K562 (cell line): ENCODE results near the gene RTN4. TPM values are rescaled to one million over a fixed set of nuclear protein-coding genes. Genes with fewer than 3 reads are reported as not detected.

ENCODE experiments used
- FOSL1 ChIP-seq: fragments of 200-800 bp; sonication (Bioruptor generic); conservative IDR thresholded peaks from 2 replicates; pipeline ENCODE4 v1.6.1; 2016; ENCODE audit warnings: missing genetic modification characterization, missing compliant biosample characterization
- LCOR ChIP-seq: sonication (generic); formaldehyde crosslinking; IDR thresholded peaks from 2 replicates; pipeline ENCODE4 v1.8.0; 2022; ENCODE audit warnings: mild to moderate bottlenecking, missing genetic modification reagents
- NEUROD1 ChIP-seq: fragments of 150-350 bp; IDR thresholded peaks from 2 replicates; pipeline ENCODE4 v1.6.1; 2014; ENCODE audit warnings: borderline replicate concordance, low read length, low read depth; ENCODE audit not compliant: partially characterized antibody
- PTRF ChIP-seq: fragments of 450-650 bp; IDR thresholded peaks from 2 replicates; pipeline ENCODE4 v1.6.1; 2016; ENCODE audit warnings: mild to moderate bottlenecking, missing genetic modification characterization, missing compliant biosample characterization
- RAD51 ChIP-seq: fragments of 450-650 bp; IDR thresholded peaks from 2 replicates; pipeline ENCODE4 v1.7.1; 2016; ENCODE audit warnings: low read depth, mild to moderate bottlenecking, borderline replicate concordance
- RBFOX2 ChIP-seq: fragments of 200-400 bp; formaldehyde crosslinking; IDR thresholded peaks from 2 replicates; pipeline ENCODE4 v1.6.1; 2017; ENCODE audit warnings: low read depth, mild to moderate bottlenecking, low read length, moderate library complexity
- RBM22 ChIP-seq: fragments of 200-400 bp; formaldehyde crosslinking; IDR thresholded peaks from 2 replicates; pipeline ENCODE4 v1.6.1; 2018; ENCODE audit warnings: low read length, low read depth; ENCODE audit not compliant: poor library complexity, severe bottlenecking
- RCOR1 ChIP-seq, 2 experiments: IDR thresholded peaks; 2 replicates each; pipeline ENCODE4 v1.6.1; 2012; ENCODE audit warnings: low read depth in 2 of 2, low read length in 2 of 2, borderline replicate concordance in 1 of 2, improper control_type of control experiment in 1 of 2
- SIN3A ChIP-seq, 2 experiments: fragments of 150-350 bp in 1 of 2; IDR thresholded peaks; 2 replicates each; pipeline ENCODE4 v1.6.1; 2011 to 2016; ENCODE audit warnings: borderline replicate concordance in 2 of 2, low read depth in 2 of 2, low read length in 2 of 2, mild to moderate bottlenecking in 2 of 2, moderate library complexity in 2 of 2; ENCODE audit not compliant: control insufficient read depth in 1 of 2
- SRF ChIP-seq, 2 experiments: fragments of 250-450, 450-650 bp in 1 of 2; sonication (Bioruptor Pico) in 1 of 2; sonication (generic) in 1 of 2; formaldehyde crosslinking; IDR thresholded peaks; 2 replicates each; pipeline versions ENCODE4 v1.5.0 to v1.5.1; 2020 to 2022; ENCODE audit warnings: mild to moderate bottlenecking in 1 of 2, missing genetic modification reagents in 1 of 2
- TAF9B ChIP-seq: fragments of 450-650 bp; IDR thresholded peaks from 2 replicates; pipeline ENCODE4 v1.6.1; 2018; ENCODE audit warnings: mild to moderate bottlenecking; ENCODE audit not compliant: partially characterized antibody
- TBL1XR1 ChIP-seq, 2 experiments: IDR thresholded peaks; 2 replicates each; pipeline ENCODE4 v1.6.1; 2012; ENCODE audit warnings: improper control_type of control experiment in 2 of 2, low read length in 2 of 2, mild to moderate bottlenecking in 1 of 2
- ZBED1 ChIP-seq: IDR thresholded peaks from 2 replicates; pipeline ENCODE4 v1.6.1; 2014
- ZBTB1 ChIP-seq: sonication (generic); formaldehyde crosslinking; IDR thresholded peaks from 2 replicates; pipeline ENCODE4 v1.8.1; 2023; ENCODE audit warnings: missing genetic modification reagents, low read depth, mild to moderate bottlenecking, borderline replicate concordance
- ZNF41 ChIP-seq: fragments of 250-450 bp; sonication (Bioruptor Pico); conservative IDR thresholded peaks from 2 replicates; pipeline ENCODE4 v1.4.0; 2020; ENCODE audit warnings: mild to moderate bottlenecking
- polyA plus RNA-seq, 8 experiments: library from polyadenylated mRNA; depleted of rRNA in 4 of 8; stranded (reverse) in 5 of 8; unstranded in 3 of 8; fragments of >200 nt; fragmentation: Nextera tagmentation in 2 of 8; fragmentation: Illumina TruSeq in 1 of 8; extraction: Ambion mirVana in 2 of 8; extraction: Trizol in 1 of 8; gene quantifications; 2 replicates each; pipeline versions ENCODE4 v1.2.1 to v1.2.3, GENCODE V29; 2011 to 2014; ENCODE audit warnings: inconsistent platforms in 1 of 8, missing spikeins in 1 of 8
- total RNA-seq, 7 experiments: library from RNA; depleted of rRNA in 6 of 7; stranded (reverse); fragments of >200 nt in 6 of 7; fragmentation: Illumina TruSeq in 2 of 7; extraction: Trizol in 2 of 7; gene quantifications; 2 replicates each; pipeline versions ENCODE4 v1.2.1 to v1.2.3, GENCODE V29; 2011 to 2021; ENCODE audit warnings: low replicate concordance in 1 of 7
- TF ChIP-seq, protein P1 (sequence below): fragments of 450-650 bp; IDR thresholded peaks from 2 replicates; pipeline ENCODE4 v1.6.1; 2016; ENCODE audit warnings: antibody characterized with exemption
- TF ChIP-seq, protein P2 (sequence below): sonication (generic); formaldehyde crosslinking; IDR thresholded peaks from 2 replicates; pipeline ENCODE4 v1.8.0; 2023; ENCODE audit warnings: mild to moderate bottlenecking, missing genetic modification reagents
- TF ChIP-seq, protein P3 (sequence below): fragments of 450-650 bp; formaldehyde crosslinking; IDR thresholded peaks from 2 replicates; pipeline ENCODE4 v1.4.0; 2022; ENCODE audit warnings: missing genetic modification characterization
- TF ChIP-seq, protein P4 (sequence below), 2 experiments: fragments of 200-800 bp in 1 of 2; sonication (Bioruptor generic) in 1 of 2; sonication (generic) in 1 of 2; formaldehyde crosslinking in 1 of 2; IDR thresholded peaks in 1 of 2; conservative IDR thresholded peaks in 1 of 2; 2 replicates each; pipeline versions ENCODE4 v1.5.0 to v1.6.1; 2016 to 2020; ENCODE audit warnings: missing compliant biosample characterization in 1 of 2, missing genetic modification characterization in 1 of 2, missing genetic modification reagents in 1 of 2

RTN4 gene
- total and polyA plus RNA-seq, 9 of the 15 experiments (the other 6 are each of a cell fraction or from before 2014, with no cell fraction given) = 73.0 to 248 (median 116) TPM

DNA sequence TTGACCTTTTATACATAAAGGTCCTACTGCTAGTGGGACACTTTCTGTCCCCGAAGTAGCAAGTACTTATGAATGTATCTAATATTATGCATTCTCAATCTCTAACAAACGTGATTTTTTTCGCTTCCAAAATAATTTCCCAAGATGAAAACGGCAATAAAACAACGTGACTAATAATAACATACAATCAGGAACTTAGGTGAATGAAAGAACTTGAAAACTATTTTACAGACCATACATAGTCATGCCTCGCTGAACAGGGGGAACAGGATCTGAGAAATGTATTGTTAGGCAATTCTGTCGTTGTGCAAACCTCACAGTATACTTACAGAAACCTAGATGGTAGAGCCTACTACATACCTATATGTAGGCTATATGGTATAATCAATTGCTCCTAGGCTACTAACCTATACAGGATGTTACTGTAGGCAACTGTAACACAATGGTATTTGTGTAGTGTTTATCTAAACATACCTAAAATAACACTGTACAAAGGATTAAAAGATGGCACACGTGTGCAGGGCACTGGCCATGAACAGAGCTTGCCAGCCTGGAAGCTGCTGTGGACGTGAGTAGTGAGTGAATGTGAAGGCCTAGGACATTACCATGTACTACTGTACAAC lies 2.5 kb downstream of the RTN4 start (continued):
- TF ChIP-seq, protein P1, sequence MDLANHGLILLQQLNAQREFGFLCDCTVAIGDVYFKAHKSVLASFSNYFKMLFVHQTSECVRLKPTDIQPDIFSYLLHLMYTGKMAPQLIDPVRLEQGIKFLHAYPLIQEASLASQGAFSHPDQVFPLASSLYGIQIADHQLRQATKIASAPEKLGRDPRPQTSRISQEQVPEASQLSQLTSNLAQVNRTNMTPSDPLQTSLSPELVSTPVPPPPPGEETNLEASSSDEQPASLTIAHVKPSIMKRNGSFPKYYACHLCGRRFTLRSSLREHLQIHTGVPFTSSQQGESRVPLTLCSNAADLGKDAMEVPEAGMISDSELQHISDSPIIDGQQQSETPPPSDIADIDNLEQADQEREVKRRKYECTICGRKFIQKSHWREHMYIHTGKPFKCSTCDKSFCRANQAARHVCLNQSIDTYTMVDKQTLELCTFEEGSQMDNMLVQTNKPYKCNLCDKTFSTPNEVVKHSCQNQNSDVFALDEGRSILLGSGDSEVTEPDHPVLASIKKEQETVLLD = no peak
- TF ChIP-seq ZBTB1 (CRISPR knock-in tag) (no peak), RCOR1 (IDR thresholded peaks at IDR 0.05; ENCODE audit: borderline replicate concordance in 1 of 2, low read depth in 2 of 2, low read length in 2 of 2) (no peak), ZNF41 (CRISPR knock-in tag) (no peak), RBM22 (no peak), SIN3A (IDR thresholded peaks at IDR 0.05; ENCODE audit: borderline replicate concordance in 2 of 2, control insufficient read depth in 1 of 2, low read depth in 2 of 2, low read length in 2 of 2) (peak; percentile 29 to 45; a peak in 1 of 4 replicates), NEUROD1 (no peak), PTRF (no peak), FOSL1 (no peak), LCOR (CRISPR knock-in tag) (0 out of 2 replicates have a peak, but pooled peaks have one; percentile 41), RAD51 (no peak), TAF9B (no peak), TBL1XR1 (IDR thresholded peaks at IDR 0.05; ENCODE audit: low read length in 2 of 2) (peak in 1 of 2 experiments; percentile 25; a peak in 1 of 4 replicates), RBFOX2 (peak; percentile 65), ZBED1 (no peak), SRF (CRISPR knock-in tag; IDR thresholded peaks at IDR 0.05) (no peak)
- TF ChIP-seq, protein P2, sequence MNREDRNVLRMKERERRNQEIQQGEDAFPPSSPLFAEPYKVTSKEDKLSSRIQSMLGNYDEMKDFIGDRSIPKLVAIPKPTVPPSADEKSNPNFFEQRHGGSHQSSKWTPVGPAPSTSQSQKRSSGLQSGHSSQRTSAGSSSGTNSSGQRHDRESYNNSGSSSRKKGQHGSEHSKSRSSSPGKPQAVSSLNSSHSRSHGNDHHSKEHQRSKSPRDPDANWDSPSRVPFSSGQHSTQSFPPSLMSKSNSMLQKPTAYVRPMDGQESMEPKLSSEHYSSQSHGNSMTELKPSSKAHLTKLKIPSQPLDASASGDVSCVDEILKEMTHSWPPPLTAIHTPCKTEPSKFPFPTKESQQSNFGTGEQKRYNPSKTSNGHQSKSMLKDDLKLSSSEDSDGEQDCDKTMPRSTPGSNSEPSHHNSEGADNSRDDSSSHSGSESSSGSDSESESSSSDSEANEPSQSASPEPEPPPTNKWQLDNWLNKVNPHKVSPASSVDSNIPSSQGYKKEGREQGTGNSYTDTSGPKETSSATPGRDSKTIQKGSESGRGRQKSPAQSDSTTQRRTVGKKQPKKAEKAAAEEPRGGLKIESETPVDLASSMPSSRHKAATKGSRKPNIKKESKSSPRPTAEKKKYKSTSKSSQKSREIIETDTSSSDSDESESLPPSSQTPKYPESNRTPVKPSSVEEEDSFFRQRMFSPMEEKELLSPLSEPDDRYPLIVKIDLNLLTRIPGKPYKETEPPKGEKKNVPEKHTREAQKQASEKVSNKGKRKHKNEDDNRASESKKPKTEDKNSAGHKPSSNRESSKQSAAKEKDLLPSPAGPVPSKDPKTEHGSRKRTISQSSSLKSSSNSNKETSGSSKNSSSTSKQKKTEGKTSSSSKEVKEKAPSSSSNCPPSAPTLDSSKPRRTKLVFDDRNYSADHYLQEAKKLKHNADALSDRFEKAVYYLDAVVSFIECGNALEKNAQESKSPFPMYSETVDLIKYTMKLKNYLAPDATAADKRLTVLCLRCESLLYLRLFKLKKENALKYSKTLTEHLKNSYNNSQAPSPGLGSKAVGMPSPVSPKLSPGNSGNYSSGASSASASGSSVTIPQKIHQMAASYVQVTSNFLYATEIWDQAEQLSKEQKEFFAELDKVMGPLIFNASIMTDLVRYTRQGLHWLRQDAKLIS = peak; percentile 62
- TF ChIP-seq, protein P3, sequence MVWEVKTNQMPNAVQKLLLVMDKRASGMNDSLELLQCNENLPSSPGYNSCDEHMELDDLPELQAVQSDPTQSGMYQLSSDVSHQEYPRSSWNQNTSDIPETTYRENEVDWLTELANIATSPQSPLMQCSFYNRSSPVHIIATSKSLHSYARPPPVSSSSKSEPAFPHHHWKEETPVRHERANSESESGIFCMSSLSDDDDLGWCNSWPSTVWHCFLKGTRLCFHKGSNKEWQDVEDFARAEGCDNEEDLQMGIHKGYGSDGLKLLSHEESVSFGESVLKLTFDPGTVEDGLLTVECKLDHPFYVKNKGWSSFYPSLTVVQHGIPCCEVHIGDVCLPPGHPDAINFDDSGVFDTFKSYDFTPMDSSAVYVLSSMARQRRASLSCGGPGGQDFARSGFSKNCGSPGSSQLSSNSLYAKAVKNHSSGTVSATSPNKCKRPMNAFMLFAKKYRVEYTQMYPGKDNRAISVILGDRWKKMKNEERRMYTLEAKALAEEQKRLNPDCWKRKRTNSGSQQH (CRISPR knock-in tag) = no peak
- TF ChIP-seq, protein P4, sequence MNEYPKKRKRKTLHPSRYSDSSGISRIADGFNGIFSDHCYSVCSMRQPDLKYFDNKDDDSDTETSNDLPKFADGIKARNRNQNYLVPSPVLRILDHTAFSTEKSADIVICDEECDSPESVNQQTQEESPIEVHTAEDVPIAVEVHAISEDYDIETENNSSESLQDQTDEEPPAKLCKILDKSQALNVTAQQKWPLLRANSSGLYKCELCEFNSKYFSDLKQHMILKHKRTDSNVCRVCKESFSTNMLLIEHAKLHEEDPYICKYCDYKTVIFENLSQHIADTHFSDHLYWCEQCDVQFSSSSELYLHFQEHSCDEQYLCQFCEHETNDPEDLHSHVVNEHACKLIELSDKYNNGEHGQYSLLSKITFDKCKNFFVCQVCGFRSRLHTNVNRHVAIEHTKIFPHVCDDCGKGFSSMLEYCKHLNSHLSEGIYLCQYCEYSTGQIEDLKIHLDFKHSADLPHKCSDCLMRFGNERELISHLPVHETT (CRISPR knock-in tag; conservative IDR thresholded peaks at IDR 0.05 in 1 of 2, IDR thresholded peaks at IDR 0.05 in 1 of 2) = no peak
